Fibroblast of lung (primary cell): Measurements from ENCODE around the gene TNFRSF11A. TPM values are rescaled to one million over a fixed set of nuclear protein-coding genes. Genes with fewer than 3 reads are reported as not detected.

Experiments used
- DNase-seq, 2 donors: peaks; one replicate each; pipeline versions ENCODE4 v3.0.0 to v3.0.0-alpha.2; 2010; ENCODE audit warnings: low read depth in 2 of 2
- H2AFZ ChIP-seq: 2 replicates; pipeline ENCODE4 v1.5.1; 2012; ENCODE audit warnings: low read length, control low read depth, inconsistent platforms
- H3K27ac ChIP-seq: 2 replicates; pipeline ENCODE4 v1.5.1; 2011; ENCODE audit warnings: low read length, control low read depth; ENCODE audit not compliant: insufficient read depth
- H3K27me3 ChIP-seq: 2 replicates; pipeline ENCODE4 v1.5.1; 2011; ENCODE audit warnings: mild to moderate bottlenecking, low read length; ENCODE audit not compliant: control insufficient read depth, insufficient read depth
- H3K36me3 ChIP-seq: 2 replicates; pipeline ENCODE4 v1.5.1; 2011; ENCODE audit warnings: low read length; ENCODE audit not compliant: control insufficient read depth, insufficient read depth
- H3K4me1 ChIP-seq: 2 replicates; pipeline ENCODE4 v1.5.1; 2011; ENCODE audit warnings: low read length; ENCODE audit not compliant: control insufficient read depth, insufficient read depth; ENCODE audit errors: extremely low read depth
- H3K4me2 ChIP-seq: 2 replicates; pipeline ENCODE4 v1.5.1; 2011; ENCODE audit warnings: low read length, control low read depth; ENCODE audit not compliant: insufficient read depth; ENCODE audit errors: extremely low read depth
- H3K4me3 ChIP-seq, 4 experiments: fragments of 200-600 bp in 1 of 4; sonication (generic) in 1 of 4; replicated peaks in 1 of 4; 2 replicates each; pipeline ENCODE4 v1.5.1; 2011 to 2016; ENCODE audit warnings: low read length in 4 of 4, low read depth in 3 of 4, mild to moderate bottlenecking in 3 of 4, control low read depth in 2 of 4, inconsistent platforms in 1 of 4, mixed read lengths in 1 of 4; ENCODE audit not compliant: insufficient read depth in 1 of 4; ENCODE audit errors: control extremely low read depth in 1 of 4
- H3K79me2 ChIP-seq: 2 replicates; pipeline ENCODE4 v1.5.1; 2012; ENCODE audit warnings: mild to moderate bottlenecking, low read length, inconsistent platforms; ENCODE audit not compliant: control insufficient read depth, insufficient read depth
- H3K9ac ChIP-seq: 2 replicates; pipeline ENCODE4 v1.5.1; 2011; ENCODE audit warnings: mild to moderate bottlenecking, low read length, control low read depth; ENCODE audit not compliant: insufficient read depth
- H3K9me3 ChIP-seq: 2 replicates; pipeline ENCODE4 v1.5.1; 2012; ENCODE audit warnings: low read depth, low read length; ENCODE audit not compliant: control insufficient read depth, insufficient read depth
- H4K20me1 ChIP-seq: 2 replicates; pipeline ENCODE4 v1.5.1; 2011; ENCODE audit warnings: low read length; ENCODE audit not compliant: control insufficient read depth, insufficient read depth; ENCODE audit errors: extremely low read depth
- EZH2 ChIP-seq: IDR thresholded peaks from 2 replicates; pipeline ENCODE4 v1.5.1; 2012; ENCODE audit warnings: low read length, control low read depth, mild to moderate bottlenecking; ENCODE audit errors: missing control alignments
- polyA plus RNA-seq, 2 donors: library from polyadenylated mRNA; depleted of rRNA in 1 of 2; stranded (reverse) in 1 of 2; unstranded in 1 of 2; fragments of >200 nt; gene quantifications; 2 replicates each; pipeline ENCODE4 v1.2.1, GENCODE V29; 2011 to 2012; ENCODE audit warnings: missing spikeins in 1 of 2
- total RNA-seq: library from RNA; depleted of rRNA; stranded (reverse); fragments of >200 nt; gene quantifications from 2 replicates; pipeline ENCODE4 v1.2.1, GENCODE V29; 2014
- TF ChIP-seq, protein P1 (sequence below), 2 donors: IDR thresholded peaks in 1 of 2; conservative IDR thresholded peaks in 1 of 2; 1 replicate in 1 of 2; 2 replicates in 1 of 2; pipeline ENCODE4 v1.5.1; 2011 to 2012; ENCODE audit warnings: low read length in 2 of 2, control low read depth in 1 of 2, inconsistent platforms in 1 of 2, low read depth in 1 of 2, mild to moderate bottlenecking in 1 of 2

The TNFRSF11A gene
- total and polyA plus RNA-seq, 2 donors (not counting 1 experiment from before 2014, with no cell fraction given), result 0.11 to 0.66 TPM

GRCh38 chr18:62371436-62371835, 46.3 kb downstream of the TNFRSF11A start:
- no peaks in the 10 kb centered on the region for H4K20me1 ChIP-seq
- no peak overlapping the region for H3K4me2 ChIP-seq
- no peaks in the 10 kb centered on the region for H3K4me1 ChIP-seq
- H3K79me2 ChIP-seq, result no peaks in the 10 kb centered on the region
- H3K27me3 ChIP-seq, result no peaks in the 10 kb centered on the region
- H3K36me3 ChIP-seq, result no peaks in the 10 kb centered on the region
- H3K27ac ChIP-seq, result no peak overlapping the region
- H3K9ac ChIP-seq, result no peak overlapping the region
- TF ChIP-seq, protein P1, sequence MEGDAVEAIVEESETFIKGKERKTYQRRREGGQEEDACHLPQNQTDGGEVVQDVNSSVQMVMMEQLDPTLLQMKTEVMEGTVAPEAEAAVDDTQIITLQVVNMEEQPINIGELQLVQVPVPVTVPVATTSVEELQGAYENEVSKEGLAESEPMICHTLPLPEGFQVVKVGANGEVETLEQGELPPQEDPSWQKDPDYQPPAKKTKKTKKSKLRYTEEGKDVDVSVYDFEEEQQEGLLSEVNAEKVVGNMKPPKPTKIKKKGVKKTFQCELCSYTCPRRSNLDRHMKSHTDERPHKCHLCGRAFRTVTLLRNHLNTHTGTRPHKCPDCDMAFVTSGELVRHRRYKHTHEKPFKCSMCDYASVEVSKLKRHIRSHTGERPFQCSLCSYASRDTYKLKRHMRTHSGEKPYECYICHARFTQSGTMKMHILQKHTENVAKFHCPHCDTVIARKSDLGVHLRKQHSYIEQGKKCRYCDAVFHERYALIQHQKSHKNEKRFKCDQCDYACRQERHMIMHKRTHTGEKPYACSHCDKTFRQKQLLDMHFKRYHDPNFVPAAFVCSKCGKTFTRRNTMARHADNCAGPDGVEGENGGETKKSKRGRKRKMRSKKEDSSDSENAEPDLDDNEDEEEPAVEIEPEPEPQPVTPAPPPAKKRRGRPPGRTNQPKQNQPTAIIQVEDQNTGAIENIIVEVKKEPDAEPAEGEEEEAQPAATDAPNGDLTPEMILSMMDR (conservative IDR thresholded peaks at IDR 0.05 in 1 of 2, IDR thresholded peaks at IDR 0.05 in 1 of 2; ENCODE audit: low read depth in 1 of 2, low read length in 2 of 2), result no peak
- TF ChIP-seq EZH2, result no peak
- no peak for DNase-seq
- H3K4me3 ChIP-seq, result no peak overlapping the region
- no peak overlapping the region for H2AFZ ChIP-seq
- no peaks in the 10 kb centered on the region for H3K9me3 ChIP-seq

GRCh38 chr18:62372156-62372555, 47.0 kb downstream of the TNFRSF11A start:
- Histone ChIP-seq H2AFZ (no peak overlapping the region), H3K4me1 (no peaks in the 10 kb centered on the region), H3K27ac (no peak overlapping the region), H3K4me2 (no peak overlapping the region), H3K36me3 (no peaks in the 10 kb centered on the region), H3K9ac (no peak overlapping the region), H3K9me3 (no peaks in the 10 kb centered on the region), H3K79me2 (no peaks in the 10 kb centered on the region), H3K27me3 (no peaks in the 10 kb centered on the region), H4K20me1 (no peaks in the 10 kb centered on the region), H3K4me3 (no peak overlapping the region)
- TF ChIP-seq, protein P1 (conservative IDR thresholded peaks at IDR 0.05 in 1 of 2, IDR thresholded peaks at IDR 0.05 in 1 of 2; ENCODE audit: low read depth in 1 of 2, low read length in 2 of 2), result no peak
- TF ChIP-seq EZH2, result no peak
- DNase-seq, result no peak

- no peaks in the 10 kb centered on the region for H3K4me1 ChIP-seq
- no peak overlapping the region for H3K27ac ChIP-seq
- H4K20me1 ChIP-seq, result no peaks in the 10 kb centered on the region
- H3K4me3 ChIP-seq, result no peak overlapping the region
- H3K27me3 ChIP-seq, result no peaks in the 10 kb centered on the region
- H3K9ac ChIP-seq, result no peak overlapping the region
- no peak overlapping the region for H2AFZ ChIP-seq
- no peaks in the 10 kb centered on the region for H3K36me3 ChIP-seq
- DNase-seq, result no peak
- no peak for TF ChIP-seq EZH2
- TF ChIP-seq, protein P1 (conservative IDR thresholded peaks at IDR 0.05 in 1 of 2, IDR thresholded peaks at IDR 0.05 in 1 of 2; ENCODE audit: low read depth in 1 of 2, low read length in 2 of 2), result no peak
- H3K4me2 ChIP-seq, result no peak overlapping the region
- no peaks in the 10 kb centered on the region for H3K9me3 ChIP-seq
- no peaks in the 10 kb centered on the region for H3K79me2 ChIP-seq
Measured at GRCh38 chr18:62372882-62373281, 47.8 kb downstream of the TNFRSF11A start.
